Astrocyte (in vitro differentiated cells and primary cell): ENCODE data around the gene NKD1. TPM values are rescaled to one million over a fixed set of nuclear protein-coding genes. Genes with fewer than 3 reads are reported as not detected.

ENCODE experiments used
- DNase-seq: peaks from one replicate; pipeline ENCODE4 v3.0.0-alpha.2; 2010; ENCODE audit warnings: low read depth
- FAIRE-seq: peaks from 2 replicates; lab custom pipeline; 2011; peaks lifted over from hg19 to GRCh38; lab: Jason Lieb, UNC
- H2AFZ ChIP-seq: 2 replicates; pipeline ENCODE4 v1.6.0; 2012; ENCODE audit warnings: low read depth, low read length, inconsistent platforms
- H3K27ac ChIP-seq: 2 replicates; pipeline ENCODE4 v1.5.1; 2011; ENCODE audit warnings: low read depth, low read length, inconsistent platforms
- H3K27me3 ChIP-seq: 2 replicates; pipeline ENCODE4 v1.6.0; 2011; ENCODE audit warnings: low read length, inconsistent platforms; ENCODE audit not compliant: insufficient read depth
- H3K36me3 ChIP-seq: 2 replicates; pipeline ENCODE4 v1.5.1; 2011; ENCODE audit warnings: low read length, inconsistent platforms; ENCODE audit not compliant: insufficient read depth
- H3K4me1 ChIP-seq: 2 replicates; pipeline ENCODE4 v1.5.1; 2011; ENCODE audit warnings: low read length, inconsistent platforms; ENCODE audit not compliant: insufficient read depth
- H3K4me2 ChIP-seq: 2 replicates; pipeline ENCODE4 v1.6.0; 2012; ENCODE audit warnings: low read length, inconsistent platforms
- H3K4me3 ChIP-seq: 2 replicates; pipeline ENCODE4 v1.5.1; 2011; ENCODE audit warnings: low read depth, mild to moderate bottlenecking, low read length, inconsistent platforms; ENCODE audit not compliant: insufficient read depth
- H3K79me2 ChIP-seq: 2 replicates; pipeline ENCODE4 v1.6.0; 2012; ENCODE audit warnings: mild to moderate bottlenecking, low read length, inconsistent platforms; ENCODE audit not compliant: insufficient read depth
- H3K9ac ChIP-seq: 2 replicates; pipeline ENCODE4 v1.6.0; 2012; ENCODE audit warnings: mild to moderate bottlenecking, low read length, inconsistent platforms
- H3K9me3 ChIP-seq: 2 replicates; pipeline ENCODE4 v1.5.1; 2012; ENCODE audit warnings: low read depth, mild to moderate bottlenecking, low read length, inconsistent platforms; ENCODE audit not compliant: insufficient read depth
- H4K20me1 ChIP-seq: 2 replicates; pipeline ENCODE4 v1.6.0; 2012; ENCODE audit warnings: low read length, inconsistent platforms; ENCODE audit not compliant: insufficient read depth
- H3K27ac Mint-ChIP-seq: one replicate; pipeline ENCODE4 v1.8.0; 2021; ENCODE audit warnings: mild to moderate bottlenecking, mixed read lengths; ENCODE audit not compliant: unreplicated experiment
- H3K27me3 Mint-ChIP-seq: one replicate; pipeline ENCODE4 v1.8.0; 2021; ENCODE audit warnings: low read depth, mixed read lengths; ENCODE audit not compliant: unreplicated experiment
- H3K36me3 Mint-ChIP-seq: one replicate; pipeline ENCODE4 v1.8.0; 2021; ENCODE audit warnings: low read depth, mixed read lengths; ENCODE audit not compliant: unreplicated experiment
- H3K4me1 Mint-ChIP-seq: one replicate; pipeline ENCODE4 v1.8.0; 2021; ENCODE audit warnings: low read depth, mixed read lengths; ENCODE audit not compliant: unreplicated experiment
- H3K4me3 Mint-ChIP-seq: one replicate; pipeline ENCODE4 v1.8.0; 2021; ENCODE audit warnings: mild to moderate bottlenecking, moderate library complexity, mixed read lengths; ENCODE audit not compliant: unreplicated experiment
- H3K9me3 Mint-ChIP-seq: one replicate; pipeline ENCODE4 v1.8.0; 2021; ENCODE audit warnings: mild to moderate bottlenecking, mixed read lengths; ENCODE audit not compliant: unreplicated experiment
- EZH2 ChIP-seq: IDR thresholded peaks from 2 replicates; pipeline ENCODE4 v1.6.1; 2012; ENCODE audit warnings: mild to moderate bottlenecking, low read length, inconsistent platforms; ENCODE audit not compliant: insufficient read depth
- total RNA-seq: library from RNA; stranded (reverse); gene quantifications from 2 replicates; pipeline ENCODE4 v1.2.1, GENCODE V29; 2021
- TF ChIP-seq, protein P1 (sequence below): IDR thresholded peaks from 2 replicates; pipeline ENCODE4 v1.5.1; 2011; ENCODE audit warnings: low read depth, mild to moderate bottlenecking, inconsistent platforms, low read length, moderate library complexity; ENCODE audit not compliant: insufficient read depth

The NKD1 gene
- total RNA-seq, 1 donor from 2014 or later, result 9.1 TPM

- TF ChIP-seq, protein P1, sequence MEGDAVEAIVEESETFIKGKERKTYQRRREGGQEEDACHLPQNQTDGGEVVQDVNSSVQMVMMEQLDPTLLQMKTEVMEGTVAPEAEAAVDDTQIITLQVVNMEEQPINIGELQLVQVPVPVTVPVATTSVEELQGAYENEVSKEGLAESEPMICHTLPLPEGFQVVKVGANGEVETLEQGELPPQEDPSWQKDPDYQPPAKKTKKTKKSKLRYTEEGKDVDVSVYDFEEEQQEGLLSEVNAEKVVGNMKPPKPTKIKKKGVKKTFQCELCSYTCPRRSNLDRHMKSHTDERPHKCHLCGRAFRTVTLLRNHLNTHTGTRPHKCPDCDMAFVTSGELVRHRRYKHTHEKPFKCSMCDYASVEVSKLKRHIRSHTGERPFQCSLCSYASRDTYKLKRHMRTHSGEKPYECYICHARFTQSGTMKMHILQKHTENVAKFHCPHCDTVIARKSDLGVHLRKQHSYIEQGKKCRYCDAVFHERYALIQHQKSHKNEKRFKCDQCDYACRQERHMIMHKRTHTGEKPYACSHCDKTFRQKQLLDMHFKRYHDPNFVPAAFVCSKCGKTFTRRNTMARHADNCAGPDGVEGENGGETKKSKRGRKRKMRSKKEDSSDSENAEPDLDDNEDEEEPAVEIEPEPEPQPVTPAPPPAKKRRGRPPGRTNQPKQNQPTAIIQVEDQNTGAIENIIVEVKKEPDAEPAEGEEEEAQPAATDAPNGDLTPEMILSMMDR, result no peak
- no peak for TF ChIP-seq EZH2
- Mint-ChIP-seq H3K36me3 (no peaks in the 10 kb centered on the region), H3K4me1 (no peaks in the 10 kb centered on the region), H3K27me3 (peaks cover 47% of the 10 kb centered on the region), H3K4me3 (no peak overlapping the region), H3K9me3 (peaks cover 32% of the 10 kb centered on the region), H3K27ac (no peak overlapping the region)
- Histone ChIP-seq H4K20me1 (no peaks in the 10 kb centered on the region), H3K36me3 (no peaks in the 10 kb centered on the region), H3K4me2 (no peak overlapping the region), H3K9me3 (peaks cover 2% of the 10 kb centered on the region), H2AFZ (no peak overlapping the region), H3K4me3 (no peak overlapping the region), H3K9ac (no peak overlapping the region), H3K27me3 (peaks cover 4% of the 10 kb centered on the region), H3K79me2 (no peaks in the 10 kb centered on the region), H3K4me1 (no peaks in the 10 kb centered on the region), H3K27ac (no peak overlapping the region)
- FAIRE-seq (no peak), DNase-seq (no peak)
Observed at GRCh38 chr16:50526796-50527195, 21.4 kb upstream of the NKD1 start.

DNA sequence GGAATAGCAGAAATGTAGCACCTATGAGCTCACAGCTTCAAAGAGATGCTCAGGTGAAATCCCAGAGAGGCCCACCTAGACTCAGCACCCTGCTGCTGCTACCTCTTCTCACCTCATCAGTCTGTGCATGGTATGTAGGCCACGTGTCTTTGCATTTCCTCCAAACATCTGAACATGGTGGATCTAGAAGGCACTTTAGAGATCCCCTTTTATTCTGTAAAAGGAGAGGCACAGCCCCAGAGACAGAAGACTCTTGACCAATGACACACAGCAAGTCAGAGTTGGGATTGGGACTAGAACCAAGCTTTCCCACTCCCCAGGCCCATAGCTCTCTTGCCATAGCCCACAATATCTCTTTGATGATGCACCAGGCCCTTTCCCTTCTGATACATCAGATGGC is 19.4 kb upstream of the NKD1 start:
- peaks cover 32% of the 10 kb centered on the region for H3K9me3 Mint-ChIP-seq
- H3K4me1 ChIP-seq, result no peaks in the 10 kb centered on the region
- peaks cover 4% of the 10 kb centered on the region for H3K27me3 ChIP-seq
- H3K79me2 ChIP-seq, result no peaks in the 10 kb centered on the region
- H3K4me3 ChIP-seq, result no peak overlapping the region
- no peaks in the 10 kb centered on the region for H4K20me1 ChIP-seq
- DNase-seq (no peak), FAIRE-seq (no peak)
- no peaks in the 10 kb centered on the region for H3K36me3 Mint-ChIP-seq
- H3K27me3 Mint-ChIP-seq, result peaks cover 51% of the 10 kb centered on the region
- H3K4me1 Mint-ChIP-seq, result no peaks in the 10 kb centered on the region
- no peak overlapping the region for H3K9ac ChIP-seq
- H3K27ac Mint-ChIP-seq, result no peak overlapping the region
- no peak overlapping the region for H3K4me2 ChIP-seq
- TF ChIP-seq, protein P1, result no peak
- no peak for TF ChIP-seq EZH2
- H3K27ac ChIP-seq, result no peak overlapping the region
- no peaks in the 10 kb centered on the region for H3K36me3 ChIP-seq
- no peak overlapping the region for H3K4me3 Mint-ChIP-seq
- peaks cover 2% of the 10 kb centered on the region for H3K9me3 ChIP-seq
- no peak overlapping the region for H2AFZ ChIP-seq

DNA sequence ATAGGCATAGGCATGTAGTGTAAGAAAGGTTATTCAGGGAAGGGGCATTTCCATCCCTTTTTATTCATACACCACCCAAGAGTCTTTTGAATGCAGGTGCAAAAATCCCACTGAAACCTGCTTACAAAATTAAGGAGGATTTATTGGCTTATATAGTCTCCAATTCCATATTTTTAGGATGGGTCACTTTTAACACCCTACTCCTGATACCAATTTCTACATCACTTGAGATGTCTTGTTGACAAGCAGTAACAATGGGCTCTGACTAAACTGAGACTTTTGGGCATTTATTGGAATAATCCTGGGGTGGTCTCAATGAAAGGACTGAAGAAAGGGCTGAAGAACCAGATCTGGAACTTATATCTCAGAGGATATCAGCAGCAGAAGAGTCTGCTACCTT is 18.9 kb upstream of the NKD1 start:
- Mint-ChIP-seq H3K36me3 (no peaks in the 10 kb centered on the region), H3K4me1 (no peaks in the 10 kb centered on the region), H3K9me3 (peaks cover 32% of the 10 kb centered on the region), H3K4me3 (no peak overlapping the region), H3K27me3 (peaks cover 55% of the 10 kb centered on the region), H3K27ac (no peak overlapping the region)
- Histone ChIP-seq H3K4me3 (no peak overlapping the region), H3K27me3 (peaks cover 4% of the 10 kb centered on the region), H3K4me2 (no peak overlapping the region), H2AFZ (no peak overlapping the region), H3K27ac (no peak overlapping the region), H3K79me2 (no peaks in the 10 kb centered on the region), H4K20me1 (no peaks in the 10 kb centered on the region), H3K36me3 (no peaks in the 10 kb centered on the region), H3K4me1 (no peaks in the 10 kb centered on the region), H3K9me3 (peaks cover 2% of the 10 kb centered on the region), H3K9ac (no peak overlapping the region)
- TF ChIP-seq, protein P1, result no peak
- TF ChIP-seq EZH2, result no peak
- FAIRE-seq (no peak), DNase-seq (no peak)
